ENCODE results near the gene NCAPH2.

The NCAPH2 gene

GRCh38 chr22:50469377-50470305, 38.4 kb upstream of the NCAPH2 start:
- H3K27ac ChIP-seq, result no peak overlapping the region
- TF ChIP-seq CTCF (IDR thresholded peaks at IDR 0.05) (no peak), ZFX (IDR thresholded peaks at IDR 0.05; ENCODE audit: borderline replicate concordance) (no peak)

GRCh38 chr22:50470491-50470890, 37.5 kb upstream of the NCAPH2 start:
- no peak for TF ChIP-seq ZFX (IDR thresholded peaks at IDR 0.05; ENCODE audit: borderline replicate concordance)
- TF ChIP-seq CTCF (IDR thresholded peaks at IDR 0.05), result no peak
- H3K27ac ChIP-seq, result no peak overlapping the region

- no peak overlapping the region for H3K27ac ChIP-seq
- TF ChIP-seq CTCF (IDR thresholded peaks at IDR 0.05) (no peak), ZFX (IDR thresholded peaks at IDR 0.05; ENCODE audit: borderline replicate concordance) (no peak)
Measured at GRCh38 chr22:50471197-50471847, 36.7 kb upstream of the NCAPH2 start.

GRCh38 chr22:50471962-50472361, 36.1 kb upstream of the NCAPH2 start:
- H3K27ac ChIP-seq, result no peak overlapping the region
- TF ChIP-seq ZFX (IDR thresholded peaks at IDR 0.05; ENCODE audit: borderline replicate concordance), result no peak
- no peak for TF ChIP-seq CTCF (IDR thresholded peaks at IDR 0.05)

- no peak overlapping the region for H3K27ac ChIP-seq
- TF ChIP-seq ZFX (IDR thresholded peaks at IDR 0.05; ENCODE audit: borderline replicate concordance), result no peak
- peak; percentile 69 for TF ChIP-seq CTCF (IDR thresholded peaks at IDR 0.05)
Measured at GRCh38 chr22:50473088-50473487, 34.9 kb upstream of the NCAPH2 start.

GRCh38 chr22:50473855-50474671, 34.0 kb upstream of the NCAPH2 start:
- H3K27ac ChIP-seq, result peak overlapping the region; percentile 69
- TF ChIP-seq ZFX (IDR thresholded peaks at IDR 0.05; ENCODE audit: borderline replicate concordance) (no peak), CTCF (IDR thresholded peaks at IDR 0.05) (no peak)
